Neural progenitor cell (in vitro differentiated cells): Measurements from ENCODE around the gene CCDC6. TPM values are rescaled to one million over a fixed set of nuclear protein-coding genes. Genes with fewer than 3 reads are reported as not detected.

ENCODE experiments used
- DNase-seq: peaks from one replicate; pipeline ENCODE4 v3.0.0-alpha.2; 2016; ENCODE audit warnings: low spot score
- H2AFZ ChIP-seq: fragments of 200-600 bp; sonication (generic); replicated peaks from 2 replicates; pipeline ENCODE4 v1.6.1; 2016; ENCODE audit warnings: antibody characterized with exemption
- H3F3A ChIP-seq: fragments of 200-600 bp; sonication (generic); 2 replicates; pipeline ENCODE4 v1.6.1; 2016; ENCODE audit warnings: antibody characterized with exemption, low read depth
- H3K27ac ChIP-seq: fragments of 200-600 bp; sonication (generic); 2 replicates; pipeline ENCODE4 v1.5.1; 2016; ENCODE audit warnings: mild to moderate bottlenecking
- H3K27me3 ChIP-seq: fragments of 200-600 bp; sonication (generic); 2 replicates; pipeline ENCODE4 v1.6.1; 2016; ENCODE audit warnings: mild to moderate bottlenecking, moderate library complexity
- H3K36me3 ChIP-seq: fragments of 200-600 bp; sonication (generic); 2 replicates; pipeline ENCODE4 v1.5.1; 2016
- H3K4me1 ChIP-seq: fragments of 200-600 bp; sonication (generic); 2 replicates; pipeline ENCODE4 v1.6.1; 2016; ENCODE audit warnings: mixed run types
- H3K4me2 ChIP-seq: fragments of 200-600 bp; sonication (generic); 2 replicates; pipeline ENCODE4 v1.6.1; 2016
- H3K4me3 ChIP-seq: fragments of 200-600 bp; sonication (generic); 2 replicates; pipeline ENCODE4 v1.5.1; 2016
- H3K79me2 ChIP-seq: fragments of 200-600 bp; sonication (generic); 2 replicates; pipeline ENCODE4 v1.6.1; 2016; ENCODE audit warnings: low read depth
- H3K9ac ChIP-seq: fragments of 200-600 bp; sonication (generic); 2 replicates; pipeline ENCODE4 v1.6.1; 2016
- H3K9me3 ChIP-seq: fragments of 200-600 bp; sonication (generic); 2 replicates; pipeline ENCODE4 v1.5.1; 2016; ENCODE audit warnings: low read depth
- H4K20me1 ChIP-seq: fragments of 200-600 bp; sonication (generic); 2 replicates; pipeline ENCODE4 v1.6.1; 2016; ENCODE audit warnings: low read depth
- H3K27ac Mint-ChIP-seq: 3 replicates; pipeline ENCODE4 v1.8.0; 2021; ENCODE audit warnings: mixed read lengths
- H3K27me3 Mint-ChIP-seq: 2 replicates; pipeline ENCODE4 v1.8.0; 2022; ENCODE audit warnings: low read depth, mild to moderate bottlenecking, inconsistent platforms, moderate library complexity, mixed read lengths; ENCODE audit not compliant: insufficient read depth
- H3K36me3 Mint-ChIP-seq: 3 replicates; pipeline ENCODE4 v1.8.0; 2021; ENCODE audit warnings: mixed read lengths
- H3K4me1 Mint-ChIP-seq: 3 replicates; pipeline ENCODE4 v1.8.0; 2021; ENCODE audit warnings: mixed read lengths
- H3K4me3 Mint-ChIP-seq: 3 replicates; pipeline ENCODE4 v1.8.0; 2021; ENCODE audit warnings: mild to moderate bottlenecking, moderate library complexity, mixed read lengths
- H3K9me3 Mint-ChIP-seq: 3 replicates; pipeline ENCODE4 v1.8.0; 2020; ENCODE audit warnings: mixed read lengths
- EZH2 ChIP-seq: fragments of 200-600 bp; sonication (generic); IDR thresholded peaks from 2 replicates; pipeline ENCODE4 v1.6.1; 2017; ENCODE audit warnings: antibody characterized with exemption, mild to moderate bottlenecking, moderate library complexity
- EZH2phosphoT487 ChIP-seq: fragments of 200-600 bp; sonication (generic); IDR thresholded peaks from 2 replicates; pipeline ENCODE4 v1.6.1; 2017; ENCODE audit warnings: antibody characterized with exemption
- total RNA-seq: library from RNA; depleted of rRNA; stranded (reverse); fragments of >200 nt; gene quantifications from 2 replicates; pipeline ENCODE4 v1.2.3, GENCODE V29; 2015; ENCODE audit warnings: low replicate concordance
- TF ChIP-seq, protein P1 (sequence below): fragments of 200-600 bp; sonication (generic); IDR thresholded peaks from 2 replicates; pipeline ENCODE4 v1.5.1; 2017; ENCODE audit warnings: antibody characterized with exemption, mild to moderate bottlenecking

CCDC6 gene
- total RNA-seq, 1 donor from 2014 or later, result 29.4 TPM

DNA sequence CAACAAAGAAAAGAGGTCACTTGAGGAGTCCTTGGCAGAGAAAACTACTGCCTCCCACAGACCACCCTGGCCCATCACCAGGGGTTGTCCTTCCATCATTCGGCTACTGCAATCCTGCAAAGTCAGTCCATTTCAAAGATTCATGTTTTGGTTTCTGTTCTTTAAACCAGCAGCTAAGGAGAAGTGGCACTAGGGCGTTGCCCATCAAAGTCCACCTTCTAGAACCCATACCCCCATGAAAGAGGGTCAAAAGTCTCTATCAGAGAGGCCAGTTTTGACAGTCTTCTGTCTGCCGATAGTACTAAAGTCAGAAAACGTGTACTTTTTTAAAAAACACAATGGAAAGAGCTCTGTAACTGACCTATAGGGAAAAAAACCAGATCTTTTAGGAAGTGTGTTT is 14.4 kb downstream of the CCDC6 start:
- Histone ChIP-seq H4K20me1 (peaks cover 53% of the 10 kb centered on the region), H3K79me2 (peaks cover 100% of the 10 kb centered on the region), H3K27me3 (no peaks in the 10 kb centered on the region), H3K36me3 (no peaks in the 10 kb centered on the region), H3K9ac (no peak overlapping the region), H3K4me1 (peaks cover 4% of the 10 kb centered on the region), H3K27ac (no peak overlapping the region), H3K4me2 (no peak overlapping the region), H3F3A (no peaks in the 10 kb centered on the region), H3K4me3 (no peak overlapping the region), H2AFZ (no peak overlapping the region), H3K9me3 (no peaks in the 10 kb centered on the region)
- Mint-ChIP-seq H3K27me3 (no peaks in the 10 kb centered on the region), H3K4me1 (peaks cover 4% of the 10 kb centered on the region), H3K27ac (no peak overlapping the region), H3K36me3 (peaks cover 6% of the 10 kb centered on the region), H3K4me3 (no peak overlapping the region), H3K9me3 (no peaks in the 10 kb centered on the region)
- no peak for TF ChIP-seq EZH2phosphoT487
- TF ChIP-seq EZH2, result no peak
- TF ChIP-seq, protein P1, sequence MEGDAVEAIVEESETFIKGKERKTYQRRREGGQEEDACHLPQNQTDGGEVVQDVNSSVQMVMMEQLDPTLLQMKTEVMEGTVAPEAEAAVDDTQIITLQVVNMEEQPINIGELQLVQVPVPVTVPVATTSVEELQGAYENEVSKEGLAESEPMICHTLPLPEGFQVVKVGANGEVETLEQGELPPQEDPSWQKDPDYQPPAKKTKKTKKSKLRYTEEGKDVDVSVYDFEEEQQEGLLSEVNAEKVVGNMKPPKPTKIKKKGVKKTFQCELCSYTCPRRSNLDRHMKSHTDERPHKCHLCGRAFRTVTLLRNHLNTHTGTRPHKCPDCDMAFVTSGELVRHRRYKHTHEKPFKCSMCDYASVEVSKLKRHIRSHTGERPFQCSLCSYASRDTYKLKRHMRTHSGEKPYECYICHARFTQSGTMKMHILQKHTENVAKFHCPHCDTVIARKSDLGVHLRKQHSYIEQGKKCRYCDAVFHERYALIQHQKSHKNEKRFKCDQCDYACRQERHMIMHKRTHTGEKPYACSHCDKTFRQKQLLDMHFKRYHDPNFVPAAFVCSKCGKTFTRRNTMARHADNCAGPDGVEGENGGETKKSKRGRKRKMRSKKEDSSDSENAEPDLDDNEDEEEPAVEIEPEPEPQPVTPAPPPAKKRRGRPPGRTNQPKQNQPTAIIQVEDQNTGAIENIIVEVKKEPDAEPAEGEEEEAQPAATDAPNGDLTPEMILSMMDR, result no peak
- DNase-seq, result no peak

DNA sequence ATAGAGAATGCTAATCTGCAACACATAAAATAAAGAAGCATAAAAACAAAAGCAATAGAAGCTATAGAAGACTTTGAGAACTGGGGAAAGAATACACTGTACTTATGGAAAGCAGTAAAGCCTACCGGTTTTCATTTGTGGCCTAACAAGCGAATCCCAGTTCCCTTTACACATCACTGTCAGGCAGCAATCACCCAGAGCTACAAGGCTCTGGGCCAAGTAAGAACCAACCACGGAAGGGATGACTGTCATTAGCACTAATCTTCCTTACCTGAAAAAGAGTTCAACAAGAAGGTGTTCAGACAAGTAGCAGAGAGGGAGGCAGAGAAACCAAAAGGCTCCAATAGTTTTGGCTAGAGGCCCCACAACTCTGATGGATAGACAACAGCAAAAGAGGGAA is 15.0 kb downstream of the CCDC6 start:
- H4K20me1 ChIP-seq, result peaks cover 54% of the 10 kb centered on the region
- peaks cover 4% of the 10 kb centered on the region for H3K4me1 Mint-ChIP-seq
- TF ChIP-seq, protein P1, result no peak
- no peak for TF ChIP-seq EZH2
- TF ChIP-seq EZH2phosphoT487, result no peak

DNA sequence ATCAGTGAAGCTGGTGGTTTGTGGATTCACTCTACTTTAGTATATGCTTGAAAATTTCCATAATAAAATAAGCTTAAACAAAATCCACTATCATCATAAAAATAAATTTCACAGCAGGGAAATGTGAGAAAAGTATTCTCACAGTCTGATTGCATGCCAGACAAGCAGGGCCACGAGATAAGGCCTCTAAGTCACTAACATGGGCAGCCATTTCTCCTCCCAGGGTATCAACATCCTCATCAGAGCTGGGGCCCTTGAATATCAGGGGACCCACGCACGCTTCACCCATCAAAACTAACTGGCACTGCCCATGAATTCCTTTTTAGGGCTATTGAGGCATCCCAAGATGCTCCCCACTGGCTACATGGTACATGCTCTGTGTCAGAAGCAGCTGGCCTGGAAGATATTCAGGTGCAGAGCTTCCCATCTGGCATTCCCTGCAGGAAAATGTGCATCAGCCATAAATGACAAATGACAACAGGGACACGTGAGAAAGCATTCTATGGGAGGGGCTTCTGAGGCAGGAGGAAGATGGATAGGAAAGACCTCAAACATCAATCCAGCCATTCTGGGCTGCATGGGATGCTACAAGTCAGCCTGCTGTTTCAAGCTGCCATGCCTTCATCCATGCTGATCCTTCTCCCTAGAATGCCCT is 17.4 kb downstream of the CCDC6 start:
- no peaks in the 10 kb centered on the region for H3K9me3 ChIP-seq
- no peaks in the 10 kb centered on the region for H3K27me3 ChIP-seq
- Mint-ChIP-seq H3K27ac (no peak overlapping the region), H3K27me3 (no peaks in the 10 kb centered on the region), H3K36me3 (peaks cover 17% of the 10 kb centered on the region), H3K4me1 (no peaks in the 10 kb centered on the region), H3K9me3 (no peaks in the 10 kb centered on the region), H3K4me3 (no peak overlapping the region)
- H3K4me3 ChIP-seq, result no peak overlapping the region
- no peak overlapping the region for H2AFZ ChIP-seq
- no peaks in the 10 kb centered on the region for H3F3A ChIP-seq
- no peak overlapping the region for H3K4me2 ChIP-seq
- H3K4me1 ChIP-seq, result peaks cover 7% of the 10 kb centered on the region
- H4K20me1 ChIP-seq, result peaks cover 39% of the 10 kb centered on the region
- no peak overlapping the region for H3K27ac ChIP-seq
- H3K36me3 ChIP-seq, result peaks cover 4% of the 10 kb centered on the region
- no peak for DNase-seq
- H3K9ac ChIP-seq, result no peak overlapping the region
- peaks cover 100% of the 10 kb centered on the region for H3K79me2 ChIP-seq
- TF ChIP-seq EZH2phosphoT487, result no peak
- no peak for TF ChIP-seq EZH2
- TF ChIP-seq, protein P1, result no peak

More for the DNA sequence above, 15.0 kb downstream of the CCDC6 start:
- Mint-ChIP-seq H3K36me3 (peaks cover 11% of the 10 kb centered on the region), H3K4me3 (no peak overlapping the region), H3K9me3 (no peaks in the 10 kb centered on the region), H3K27me3 (no peaks in the 10 kb centered on the region), H3K27ac (peak overlapping the region; percentile 76)
- peaks cover 4% of the 10 kb centered on the region for H3K4me1 ChIP-seq
- no peak overlapping the region for H2AFZ ChIP-seq
- no peaks in the 10 kb centered on the region for H3F3A ChIP-seq
- no peaks in the 10 kb centered on the region for H3K27me3 ChIP-seq
- H3K4me2 ChIP-seq, result no peak overlapping the region
- H3K27ac ChIP-seq, result no peak overlapping the region
- H3K36me3 ChIP-seq, result no peaks in the 10 kb centered on the region
- no peak for DNase-seq
- H3K4me3 ChIP-seq, result no peak overlapping the region
- H3K9me3 ChIP-seq, result no peaks in the 10 kb centered on the region
- H3K79me2 ChIP-seq, result peaks cover 100% of the 10 kb centered on the region
- no peak overlapping the region for H3K9ac ChIP-seq
